ENCODE data around the gene TLL1.

The TLL1 gene

DNA sequence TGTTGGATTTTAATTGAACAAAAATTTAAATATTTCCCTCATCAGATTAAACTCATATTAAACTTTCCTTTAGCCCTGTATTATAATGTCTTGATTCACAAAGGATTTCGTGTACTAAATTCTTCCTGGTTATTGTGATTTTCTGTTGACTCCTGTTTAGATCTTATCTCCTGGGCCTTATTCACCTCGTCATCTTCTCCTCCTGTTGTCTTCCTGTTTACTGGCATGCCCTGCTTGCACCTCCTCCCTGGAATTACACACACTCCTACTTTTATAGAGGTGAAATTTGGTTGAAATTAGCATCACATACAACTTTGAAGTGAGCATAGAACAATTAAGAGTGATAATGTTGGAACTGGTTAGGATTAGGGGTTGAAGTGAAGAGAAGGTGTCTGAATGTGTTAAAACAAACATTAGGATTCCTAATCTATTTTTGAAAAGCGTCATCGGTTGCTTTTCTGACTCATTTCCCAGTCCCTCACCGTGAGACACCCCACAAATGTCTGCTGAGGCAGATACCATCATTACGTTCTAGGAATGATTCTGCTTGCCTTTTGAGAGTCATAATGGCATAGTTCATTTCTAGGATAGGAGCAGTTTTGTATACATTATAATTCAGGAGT, 32.5 kb downstream of the TLL1 start:
- no peak for DNase-seq

DNA sequence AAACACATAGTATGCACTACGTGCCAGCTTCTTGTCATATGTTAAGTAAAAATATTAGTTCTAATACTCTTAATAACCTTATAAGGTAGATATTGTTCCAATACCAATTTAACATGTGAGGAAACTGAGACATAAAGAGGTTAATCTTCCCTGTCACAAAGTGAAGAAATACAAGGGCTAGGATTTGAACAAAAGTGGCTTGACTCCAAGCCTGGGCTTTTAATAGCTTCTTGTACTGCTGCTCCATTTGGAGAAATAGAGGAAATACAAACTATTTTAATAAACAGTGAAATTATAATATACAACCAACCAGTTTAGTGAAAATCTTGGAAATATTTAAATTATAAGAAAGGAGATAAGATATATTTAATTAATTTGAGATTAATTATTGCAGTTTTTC, 33.2 kb downstream of the TLL1 start:
- DNase-seq = no peak

DNA sequence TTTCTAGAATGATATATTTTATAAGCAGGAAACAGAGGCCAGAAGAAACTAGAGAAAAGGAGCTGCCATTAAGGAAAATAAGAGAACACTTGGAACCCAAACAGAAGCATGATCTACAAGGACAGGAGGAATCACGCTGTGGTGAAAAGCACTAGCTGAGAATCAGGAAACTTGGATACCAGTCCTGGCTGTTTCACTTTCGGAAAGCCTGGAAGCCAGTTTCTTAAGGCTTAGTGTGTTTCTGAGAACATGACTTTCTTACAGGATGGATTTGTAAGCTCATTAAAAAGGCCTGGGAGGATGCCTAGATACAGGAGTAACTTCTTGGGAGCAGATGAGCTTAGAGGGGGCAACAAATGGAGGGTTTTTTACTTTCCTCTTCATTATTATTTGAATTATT, 36.9 kb downstream of the TLL1 start:
- DNase-seq = no peak

DNA sequence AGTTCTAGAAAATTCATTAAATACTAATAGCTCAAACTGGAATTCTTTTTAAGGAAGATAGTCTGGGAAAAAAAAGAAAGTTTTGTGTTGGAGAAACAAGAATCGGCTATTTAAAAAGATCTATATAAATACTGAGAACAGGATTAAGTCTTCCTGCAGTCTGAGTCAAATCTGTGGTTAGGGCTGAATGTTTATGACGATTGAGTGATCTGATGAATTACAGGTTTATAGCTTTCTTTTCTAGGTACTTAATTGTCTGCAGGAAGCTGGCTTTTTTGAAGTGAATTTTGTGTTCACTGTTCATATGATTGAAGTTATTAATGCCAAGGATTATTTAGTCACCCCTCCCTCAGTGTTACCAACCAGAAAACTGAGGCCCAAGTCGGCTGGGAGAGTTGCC, 42.2 kb downstream of the TLL1 start:
- DNase-seq = no peak

DNA sequence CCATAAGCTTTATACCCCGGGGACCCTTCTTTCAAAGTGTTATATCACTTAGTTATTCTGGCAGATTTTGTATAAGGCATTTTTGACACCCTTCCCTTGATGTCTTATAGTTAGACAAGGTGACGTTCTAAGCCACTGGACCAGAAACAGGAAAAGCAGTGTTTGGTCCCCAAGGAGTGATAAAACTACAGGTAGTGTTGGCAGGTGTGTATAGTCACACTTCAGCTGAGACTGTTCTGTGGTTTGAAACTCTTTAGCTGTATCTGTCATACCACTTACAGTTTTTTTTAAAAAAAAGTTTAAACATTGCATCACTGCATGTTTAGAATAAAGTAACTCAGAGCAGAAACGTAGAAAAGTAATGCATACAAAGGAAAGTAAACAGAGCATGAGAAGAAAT, 48.5 kb downstream of the TLL1 start:
- DNase-seq = no peak

DNA sequence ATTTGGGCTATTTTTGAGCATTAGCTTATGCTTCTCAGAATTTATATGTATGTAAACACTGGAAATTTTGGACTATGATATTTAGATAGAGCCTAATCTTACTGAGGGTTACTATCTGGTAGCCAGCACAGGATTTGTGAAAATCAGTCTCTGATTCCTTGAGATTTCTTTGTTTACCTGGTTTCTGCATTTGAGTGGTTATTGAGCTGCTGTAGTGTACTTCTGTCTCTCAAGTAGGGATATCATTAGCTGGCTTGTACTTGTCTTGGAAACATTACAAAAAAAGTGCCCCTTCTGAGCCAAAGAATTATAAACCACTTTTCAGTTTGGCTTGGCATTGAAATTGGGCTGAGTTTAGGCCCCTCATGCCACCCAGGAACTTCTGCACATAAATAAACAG, 49.7 kb downstream of the TLL1 start:
- DNase-seq = no peak

DNA sequence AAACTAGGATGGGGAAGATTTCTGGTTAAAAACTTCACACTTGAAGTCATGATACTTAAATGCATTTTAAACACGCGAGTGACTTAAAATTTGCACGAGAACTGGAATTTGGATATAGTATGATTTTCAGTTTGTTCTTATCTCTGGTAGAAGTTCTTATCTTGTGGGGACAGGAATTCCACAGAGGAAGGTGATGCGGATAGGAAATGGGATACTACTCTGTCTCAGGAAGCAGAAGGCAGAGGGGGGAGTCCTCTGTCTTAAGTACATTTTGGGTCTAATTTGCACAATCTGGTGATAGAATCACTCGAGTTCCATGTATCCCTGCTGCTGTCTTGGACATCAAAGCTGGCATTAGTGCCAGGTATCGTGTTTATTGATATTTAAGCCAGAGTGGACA, 53.3 kb downstream of the TLL1 start:
- no peak for DNase-seq

DNA sequence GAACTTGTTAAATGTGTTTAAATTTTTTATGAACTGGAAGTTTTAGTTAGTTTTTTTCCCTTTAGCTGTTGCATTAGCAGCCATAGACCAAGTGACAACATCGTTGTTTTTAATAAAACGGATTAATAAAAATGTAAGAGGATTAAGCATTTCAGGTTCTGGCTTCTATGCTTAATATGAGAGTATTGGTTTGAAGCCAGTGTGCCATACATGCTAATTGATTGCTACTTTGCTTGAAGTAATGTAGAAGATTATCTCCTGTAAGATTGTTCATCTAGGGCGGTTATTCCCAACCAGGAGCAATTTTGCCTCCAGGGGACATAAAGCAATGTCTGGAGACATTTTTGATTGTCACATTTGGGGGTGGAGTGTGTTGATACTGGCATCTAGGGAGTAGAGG, 54.3 kb downstream of the TLL1 start:
- DNase-seq = no peak

DNA sequence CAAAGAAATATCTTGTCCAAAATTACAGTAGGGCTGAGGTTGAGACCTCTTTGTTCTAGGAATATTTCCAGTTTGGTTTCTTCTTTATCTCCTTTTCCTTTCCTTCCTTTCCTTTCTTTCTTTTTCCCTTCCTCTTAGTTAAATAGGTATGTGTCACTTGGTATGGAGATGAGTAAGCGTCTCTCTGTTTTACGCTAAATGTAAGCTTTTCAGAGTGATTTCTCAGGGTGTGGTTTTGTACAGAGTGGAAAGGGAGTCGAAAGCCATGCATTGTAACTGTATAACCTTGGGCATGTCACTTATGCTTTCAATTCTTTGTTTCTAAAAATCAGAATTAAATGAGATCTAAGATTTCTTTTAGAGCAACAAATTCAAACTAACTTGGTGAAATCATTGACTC, 54.8 kb downstream of the TLL1 start:
- no peak for DNase-seq

DNA sequence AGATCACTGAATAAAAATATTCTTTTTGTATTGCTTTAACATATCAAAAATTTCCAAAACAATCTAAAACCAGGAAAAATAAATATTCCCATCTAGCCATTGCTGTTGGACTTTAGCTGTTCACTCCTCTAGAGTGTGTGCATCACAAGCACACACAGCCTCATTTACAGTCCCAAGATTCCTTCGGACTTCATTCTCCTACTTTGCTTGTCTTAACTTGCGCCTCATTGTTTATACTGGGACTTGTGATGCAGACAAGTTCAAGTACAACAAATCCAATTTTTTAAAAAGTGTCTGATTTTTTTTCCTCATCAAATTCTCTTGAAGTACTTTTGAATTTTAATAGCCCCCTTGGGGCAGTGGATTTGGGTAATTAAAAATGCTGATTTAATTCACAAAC, 55.6 kb downstream of the TLL1 start:
- no peak for DNase-seq

DNA sequence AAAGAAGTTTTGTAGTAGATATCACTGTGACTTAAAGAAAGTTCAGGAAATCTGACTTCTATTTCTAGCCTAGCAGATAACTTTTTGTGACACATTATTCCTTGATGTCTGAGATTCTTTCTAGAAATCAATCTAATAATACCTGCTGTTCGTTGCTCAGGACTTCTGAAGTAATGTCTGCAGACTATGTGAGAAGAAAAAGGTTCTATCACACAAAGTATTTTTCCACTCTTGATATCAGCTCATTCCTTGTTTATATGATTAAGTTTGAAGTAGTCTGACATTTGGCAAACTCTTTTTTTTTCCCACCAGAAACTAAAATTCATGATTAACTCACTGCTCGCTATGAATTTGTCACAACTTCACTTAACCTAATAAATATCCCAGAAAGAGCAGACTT, 56.6 kb downstream of the TLL1 start:
- DNase-seq = no peak

DNA sequence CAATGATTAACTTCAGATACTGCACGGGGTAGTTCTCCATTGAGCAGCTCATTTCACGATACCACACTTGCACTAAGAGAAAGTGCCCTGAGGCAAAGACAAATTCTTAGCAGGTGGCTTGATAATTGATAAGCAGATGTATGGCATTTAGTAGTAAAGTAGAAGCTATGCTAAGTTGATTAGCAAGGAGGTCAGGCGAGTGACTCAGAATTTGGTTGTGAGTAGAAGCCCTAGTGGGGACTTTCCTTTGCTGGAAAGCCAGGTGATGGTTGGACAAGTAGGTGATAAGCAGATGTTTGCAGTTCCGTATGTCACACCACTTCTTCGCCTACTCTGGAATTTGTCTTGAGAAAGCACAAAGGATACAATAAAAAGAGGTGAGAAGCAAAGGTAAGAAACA, 58.7 kb downstream of the TLL1 start:
- DNase-seq = no peak

DNA sequence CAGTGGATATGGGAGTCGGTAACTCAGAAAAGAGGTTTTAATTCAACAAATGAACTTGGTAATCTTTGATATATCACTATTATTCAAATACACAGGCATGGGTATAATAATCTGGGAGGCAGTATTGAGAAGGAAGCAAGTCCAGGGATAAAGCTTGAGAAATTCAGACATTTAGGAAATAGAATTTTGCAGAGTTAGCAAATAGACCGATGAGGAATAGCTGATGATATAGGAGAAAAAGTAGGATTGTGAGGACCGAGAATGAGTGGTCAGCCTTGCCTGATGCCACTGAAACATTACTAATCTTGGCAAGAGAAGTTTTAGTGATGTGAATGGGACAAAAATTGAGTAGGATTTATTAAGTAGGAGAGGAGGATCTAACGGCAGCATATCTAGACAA, 71.9 kb downstream of the TLL1 start:
- DNase-seq = no peak

DNA sequence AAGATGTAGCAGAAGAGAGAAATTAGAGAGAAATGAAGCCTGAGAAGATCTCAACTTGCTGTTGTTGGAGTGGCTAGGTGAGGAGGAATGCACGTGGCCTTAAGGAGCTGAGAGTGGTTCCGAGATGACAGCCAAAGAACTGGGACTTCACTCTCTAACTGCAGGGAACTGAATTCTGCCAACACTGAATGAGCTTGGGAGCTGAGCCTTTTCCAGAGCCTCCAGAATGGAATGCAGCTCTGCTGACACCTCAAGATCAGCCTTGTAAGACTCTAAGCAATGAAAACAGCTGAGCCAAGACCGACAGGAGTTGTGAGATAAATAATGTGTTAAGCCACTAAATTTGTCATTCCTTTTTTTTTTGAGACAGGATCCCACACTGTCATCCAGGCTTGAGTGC, 73.0 kb downstream of the TLL1 start:
- no peak for DNase-seq

DNA sequence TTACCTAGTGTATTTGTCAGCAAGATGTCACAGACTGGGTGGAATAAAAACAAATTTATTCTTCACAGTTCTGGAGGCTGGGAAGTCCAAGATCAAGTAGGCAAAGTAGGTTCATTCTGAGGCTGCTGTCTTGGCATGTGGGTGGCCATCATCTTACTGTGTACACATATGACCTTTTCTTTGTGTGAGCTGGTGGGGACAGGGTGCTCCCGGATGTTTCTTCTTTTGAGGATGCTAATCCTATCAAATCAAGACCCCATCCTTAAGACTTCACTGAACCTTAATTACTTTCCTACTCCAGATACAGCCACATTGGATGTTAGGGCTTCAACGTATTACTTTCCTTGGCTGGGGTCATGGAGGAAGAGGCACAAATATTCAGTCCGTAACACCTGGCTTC, 74.0 kb downstream of the TLL1 start:
- DNase-seq = no peak

DNA sequence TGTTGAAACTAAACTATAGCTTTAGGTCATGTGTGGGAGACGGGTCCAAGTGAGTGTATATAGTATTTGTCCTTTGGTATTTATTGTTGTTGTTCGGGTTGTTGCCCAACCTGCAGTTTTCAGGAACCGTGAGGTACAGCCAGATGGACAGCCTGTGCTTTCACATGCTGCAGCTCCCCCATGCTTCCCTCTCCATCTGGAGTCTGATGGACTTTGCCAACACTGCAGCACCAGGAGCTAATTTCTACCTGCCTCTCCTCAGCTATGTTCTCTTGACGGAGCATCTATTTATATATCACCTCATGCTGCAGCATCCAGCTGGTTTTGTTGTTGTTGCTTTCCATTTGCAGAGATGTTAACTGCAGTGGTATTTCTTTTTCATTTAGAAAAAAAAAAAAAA, 80.1 kb downstream of the TLL1 start:
- DNase-seq = no peak

DNA sequence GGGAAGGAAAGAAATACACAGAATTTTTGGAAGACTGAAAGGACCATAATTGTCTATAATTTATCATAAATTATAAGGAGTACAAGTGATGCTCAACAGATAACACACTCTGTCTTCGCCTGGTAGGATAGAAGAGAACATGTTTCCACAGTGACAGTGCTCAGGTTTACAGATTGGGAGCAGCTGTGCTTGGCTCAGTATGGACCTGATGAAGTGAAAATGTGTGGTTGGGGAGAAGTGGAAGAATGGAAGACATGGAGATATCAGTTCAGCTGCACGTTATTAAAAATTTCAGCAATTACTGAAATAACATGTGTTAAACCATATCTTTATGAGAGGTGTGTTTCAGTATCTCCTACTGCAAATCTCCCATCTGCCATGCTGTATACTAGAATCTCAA, 90.6 kb downstream of the TLL1 start:
- no peak for DNase-seq

DNA sequence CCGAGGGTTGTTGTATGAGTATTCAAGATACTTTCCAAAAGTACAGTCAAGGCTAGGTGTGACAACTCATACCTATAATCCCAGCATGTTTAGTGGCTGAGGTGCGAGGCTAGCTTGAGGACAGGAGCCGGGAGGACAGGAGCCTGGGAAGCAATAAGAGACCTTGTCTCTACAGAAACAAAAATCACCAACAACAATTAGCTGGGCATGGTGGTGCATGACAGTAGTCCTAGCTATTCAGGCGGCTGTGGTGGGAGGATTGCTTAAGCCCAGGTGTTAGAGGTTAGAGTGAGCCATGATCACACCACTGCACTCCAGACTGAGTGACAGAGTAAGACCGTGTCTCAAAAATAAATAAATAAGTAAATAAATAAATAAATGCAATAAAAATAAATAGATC, 91.6 kb downstream of the TLL1 start:
- DNase-seq = no peak

DNA sequence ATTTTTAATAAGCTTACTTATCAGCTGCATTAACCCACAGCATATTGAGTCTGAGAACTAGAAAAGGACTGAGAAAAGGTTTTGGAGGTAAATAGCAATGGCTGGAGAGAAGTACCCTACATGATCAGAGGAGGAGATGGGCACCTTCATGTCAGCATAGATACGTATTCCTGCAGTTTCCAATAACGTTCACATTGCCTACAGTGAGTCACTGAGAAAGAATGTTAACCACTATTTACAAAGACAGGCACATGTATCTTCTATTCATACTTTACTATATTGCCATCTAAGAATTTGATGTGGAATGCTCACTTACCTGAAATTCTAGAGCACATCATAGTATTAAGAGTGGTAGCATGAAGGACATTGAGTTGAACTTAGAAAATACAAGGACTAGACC, 92.5 kb downstream of the TLL1 start:
- no peak for DNase-seq

DNA sequence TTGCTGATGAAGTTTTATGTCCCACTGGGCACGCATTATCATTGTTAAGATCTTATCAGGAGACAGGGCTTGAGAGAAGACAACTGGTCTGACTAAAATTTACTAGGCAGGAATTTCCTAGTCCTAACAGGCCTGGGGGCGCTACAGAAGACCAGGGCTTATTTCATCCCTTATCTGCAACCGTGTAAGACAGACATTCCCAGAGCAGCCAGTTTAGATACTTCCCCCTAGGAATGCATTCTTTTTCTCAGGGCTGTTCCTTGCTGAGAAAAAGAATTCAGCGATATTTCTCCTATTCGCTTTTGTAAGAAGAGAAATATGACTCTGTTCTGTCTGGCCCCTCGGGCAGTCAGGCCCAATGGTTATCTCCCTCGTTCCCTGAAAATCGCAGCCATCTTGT, 93.8 kb downstream of the TLL1 start:
- DNase-seq = no peak

DNA sequence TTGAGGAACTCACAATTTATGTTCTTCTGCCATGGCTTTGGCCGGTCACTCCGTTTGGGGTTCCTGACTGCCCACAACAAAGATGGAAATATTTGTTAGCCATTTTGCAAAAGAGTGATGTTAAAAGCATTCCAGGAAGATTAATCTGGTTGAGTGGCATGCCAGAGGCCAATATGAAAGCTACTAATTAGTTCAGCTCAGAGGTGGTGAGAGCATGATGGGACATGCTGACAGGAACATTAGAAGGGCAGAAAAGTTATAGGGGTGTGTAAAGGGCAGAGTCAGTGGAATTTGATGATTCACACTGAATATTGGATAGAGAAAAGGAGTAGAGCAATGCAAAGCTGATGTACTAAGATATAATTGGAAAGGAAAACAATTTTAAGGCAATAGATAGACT, 94.4 kb downstream of the TLL1 start:
- DNase-seq = no peak

DNA sequence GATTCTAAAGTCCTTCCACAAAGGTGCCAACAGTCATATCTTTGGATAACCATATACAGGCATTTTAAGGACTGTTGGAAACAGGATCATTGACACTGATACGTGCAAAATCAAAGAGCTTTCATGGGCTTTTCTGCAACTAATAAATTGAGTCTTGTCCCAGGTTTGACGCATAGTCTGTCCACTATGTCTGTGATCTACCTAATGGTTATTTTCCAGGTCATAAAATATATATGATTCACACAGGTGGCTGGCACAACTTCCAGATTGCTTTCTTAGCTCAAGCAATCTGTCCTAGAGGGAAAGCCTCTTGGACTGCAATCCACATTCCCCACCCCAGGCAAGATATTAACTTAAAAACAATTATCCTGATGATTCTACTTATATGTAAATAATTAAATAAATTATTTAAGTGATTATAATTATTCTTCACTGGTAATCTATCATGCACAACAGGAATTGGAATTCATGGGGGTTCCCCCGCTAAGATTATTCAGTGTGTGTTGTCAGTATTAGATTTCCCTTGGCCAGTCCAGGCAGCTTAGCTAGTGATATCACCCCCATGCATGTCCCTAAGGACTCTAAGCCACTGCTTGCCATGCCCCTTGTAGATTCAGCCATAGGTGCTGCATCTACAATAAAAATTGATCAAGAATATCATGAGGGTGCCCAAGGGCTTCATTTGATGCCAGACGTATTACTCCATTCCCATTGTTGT, 97.8 kb downstream of the TLL1 start:
- DNase-seq = no peak

DNA sequence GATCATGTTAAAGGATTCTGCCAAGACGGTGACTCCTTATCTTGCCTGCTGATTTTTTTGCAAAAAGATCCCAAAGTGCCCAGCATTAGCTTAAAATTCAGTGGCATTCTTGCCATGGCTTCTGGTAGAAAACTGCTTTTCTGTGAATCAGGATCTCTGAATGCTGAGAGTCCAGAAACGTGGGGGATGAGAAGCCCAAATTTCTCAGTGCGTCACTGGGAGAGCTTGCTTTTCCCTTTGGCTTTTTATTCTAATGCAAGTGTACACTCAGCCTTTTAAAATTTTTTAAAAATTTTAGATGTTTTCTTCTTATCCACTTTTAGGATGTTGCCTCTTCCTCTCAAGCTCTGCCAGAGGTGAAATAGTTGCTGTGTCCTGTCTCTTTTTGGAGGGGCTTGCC, 98.4 kb downstream of the TLL1 start:
- DNase-seq = no peak

DNA sequence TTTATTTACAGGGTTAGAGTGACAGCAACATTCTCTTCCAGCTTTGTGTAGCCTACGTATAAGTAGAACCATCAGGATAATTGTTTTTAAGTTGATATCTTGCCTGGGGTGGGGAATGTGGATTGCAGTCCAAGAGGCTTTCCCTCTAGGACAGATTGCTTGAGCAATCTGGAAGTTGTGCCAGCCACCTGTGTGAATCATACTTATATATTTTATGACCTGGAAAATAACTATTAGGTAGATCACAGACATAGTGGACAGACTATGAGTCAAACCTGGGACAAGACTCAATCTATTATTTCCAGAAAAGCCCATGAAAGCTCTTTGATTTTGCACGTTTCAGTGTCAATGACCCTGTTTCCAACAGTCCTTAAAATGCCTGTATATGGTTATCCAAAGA, 98.9 kb downstream of the TLL1 start:
- no peak for DNase-seq

DNA sequence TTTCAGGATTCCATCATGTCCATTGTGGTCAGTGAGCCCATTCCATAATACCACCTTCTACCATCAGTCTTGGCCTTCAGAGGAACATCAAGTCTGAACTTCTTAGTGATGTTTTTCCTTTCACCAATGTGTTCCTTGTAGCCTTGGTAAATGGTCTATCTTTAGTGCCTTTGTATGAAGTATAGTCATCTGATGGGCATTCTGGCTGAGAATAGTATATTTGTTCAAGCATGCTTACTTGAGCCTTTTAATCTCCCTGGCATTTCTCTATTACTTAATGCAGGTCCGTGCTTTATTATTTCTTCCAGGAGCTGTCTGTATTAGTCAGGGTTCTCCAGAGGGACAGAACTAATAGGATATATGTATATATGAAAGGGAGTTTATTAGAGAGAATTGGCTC, 99.7 kb downstream of the TLL1 start:
- no peak for DNase-seq

All from amniotic stem cell (primary cell).